Measurements from ENCODE around the gene MAX.
"Not testable (repeated sequence)": the region's sequence is repeated elsewhere in the genome, so short reads cannot be mapped to it uniquely, and the experiment has no call there.

The MAX gene

GRCh38 chr14:65032319-65032718 is 70.0 kb downstream of the MAX start:
- DNase-seq, result no peak

GRCh38 chr14:65031321-65031720 is 71.0 kb downstream of the MAX start:
- not testable (repeated sequence) for DNase-seq

GRCh38 chr14:65028937-65029336 is 73.4 kb downstream of the MAX start:
- no peak for DNase-seq

- no peak for DNase-seq
Measured at GRCh38 chr14:65027127-65027799, 75.1 kb downstream of the MAX start.

- DNase-seq, result no peak
Measured at GRCh38 chr14:65026526-65026925, 75.8 kb downstream of the MAX start.

GRCh38 chr14:65025818-65026217 is 76.5 kb downstream of the MAX start:
- DNase-seq, result no peak
